Midbrain (tissue), 1 donor: ENCODE data around the gene ANKRD11.
"Not testable (repeated sequence)": the region's sequence is repeated elsewhere in the genome, so short reads cannot be mapped to it uniquely, and the experiment has no call there.

Source experiments
- DNase-seq: peaks from one replicate; lab custom pipeline; 2025; lab: John Stamatoyannopoulos, UW

Gene ANKRD11

DNA sequence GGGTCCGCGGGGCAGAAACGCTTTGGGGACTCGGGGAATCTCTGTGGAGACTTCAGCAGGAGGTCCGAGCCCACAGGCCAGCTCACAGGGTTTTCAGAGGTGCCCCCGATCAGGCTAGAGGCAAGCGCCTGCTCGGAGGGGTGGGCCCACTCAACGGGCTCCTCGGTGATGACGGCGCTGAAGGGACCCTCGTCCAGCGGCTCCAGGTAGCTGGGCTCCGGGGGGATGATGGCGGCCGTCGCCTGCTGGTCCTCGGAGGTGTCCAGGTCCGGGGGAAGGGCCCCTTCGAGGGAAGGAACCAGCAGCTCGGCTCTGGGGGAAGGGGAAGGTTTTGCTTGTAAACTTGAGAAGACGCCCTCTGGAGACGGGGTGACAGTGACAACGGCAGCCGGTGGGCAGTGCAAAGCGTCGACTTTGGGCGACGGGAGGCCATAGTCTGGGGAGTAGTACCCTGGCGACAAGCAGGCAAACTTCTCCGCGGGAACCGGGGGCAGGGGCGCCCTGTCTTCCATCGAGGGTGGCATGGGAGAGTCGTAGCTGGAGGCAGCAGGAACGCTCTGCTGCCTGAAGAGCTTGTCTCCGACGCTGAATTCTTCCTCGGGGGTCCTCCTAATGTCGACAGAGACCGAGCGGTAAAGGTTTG is 209.7 kb downstream of the ANKRD11 start:
- DNase-seq = no peak

DNA sequence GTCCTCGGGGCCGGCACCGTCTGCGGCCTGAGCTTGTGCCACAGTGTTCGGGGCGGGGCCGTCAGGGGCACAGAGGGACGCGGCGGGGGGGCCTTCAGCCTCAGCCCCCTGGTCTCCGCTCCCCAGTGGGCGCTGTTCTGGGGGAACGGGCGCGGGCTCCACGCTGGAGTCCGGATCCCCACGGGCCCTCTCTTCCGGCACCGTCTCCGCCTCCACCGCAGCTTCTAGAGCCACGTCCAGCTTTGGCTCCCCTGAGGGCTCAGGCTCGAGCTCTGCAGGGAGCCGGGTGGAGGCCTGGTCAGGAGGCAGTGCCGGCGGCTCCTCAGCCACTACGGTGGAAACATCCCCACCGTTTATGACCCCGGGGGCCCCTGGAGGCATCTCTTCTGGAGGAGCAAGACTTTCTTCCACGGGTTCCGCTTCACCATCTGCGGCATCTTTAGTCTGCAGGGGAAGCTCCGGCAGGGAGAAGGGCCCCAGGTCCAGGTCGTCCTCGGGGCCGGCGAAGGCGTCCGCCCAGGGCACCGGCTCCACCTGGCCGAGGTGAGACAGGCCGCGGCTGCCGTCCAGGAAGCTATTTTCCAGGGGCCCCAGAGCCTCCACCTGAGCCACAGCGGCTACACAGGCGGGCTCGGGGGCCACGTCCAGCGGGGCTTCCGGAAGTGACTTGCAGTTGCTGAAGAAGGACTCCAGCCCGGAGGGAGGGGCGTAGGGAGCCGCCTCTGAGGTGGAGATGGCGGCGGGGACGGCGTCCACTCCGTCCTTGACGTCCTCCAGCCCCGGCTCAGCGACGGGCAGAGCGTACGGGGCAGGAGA is 210.5 kb downstream of the ANKRD11 start:
- no peak for DNase-seq

DNA sequence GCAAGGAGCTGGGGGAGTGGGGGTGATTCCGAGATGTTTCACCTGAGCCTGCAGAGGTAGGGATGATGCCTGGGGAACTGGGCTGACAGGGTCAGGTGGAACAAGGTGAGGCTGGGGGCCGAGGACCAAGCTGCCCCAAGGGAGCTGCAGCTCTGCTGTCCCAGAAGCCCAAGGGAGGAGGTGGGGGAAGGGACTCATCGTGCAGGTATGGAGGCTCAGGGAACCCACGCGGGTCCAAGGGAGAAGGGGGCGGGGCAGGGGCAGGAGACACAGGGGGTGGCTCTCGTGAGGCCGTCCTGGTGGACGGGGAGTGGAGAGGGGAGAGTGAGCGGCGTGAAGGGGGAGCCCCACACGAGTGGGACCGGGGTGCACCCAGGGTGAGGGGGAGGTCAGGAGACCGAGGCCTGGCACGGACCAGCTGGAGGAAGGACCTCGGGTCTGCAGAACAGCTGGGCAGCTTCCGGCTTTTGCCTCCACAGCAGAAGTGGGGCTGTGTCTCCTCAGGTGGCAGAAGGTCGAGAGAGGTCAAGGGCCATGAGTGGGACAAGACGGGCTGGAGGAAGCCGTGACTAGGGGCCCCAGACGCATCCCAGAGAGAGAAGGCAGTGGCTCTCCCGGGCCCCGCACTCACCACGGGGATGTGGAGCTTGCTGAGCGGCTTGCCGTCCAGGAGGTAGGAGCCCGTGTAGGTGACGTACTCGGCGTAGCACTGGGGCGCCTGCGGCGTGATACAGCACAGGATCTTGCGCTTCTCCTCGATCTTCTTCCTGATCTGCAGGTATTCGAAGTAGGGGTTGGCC is 211.7 kb downstream of the ANKRD11 start:
- no peak for DNase-seq

DNA sequence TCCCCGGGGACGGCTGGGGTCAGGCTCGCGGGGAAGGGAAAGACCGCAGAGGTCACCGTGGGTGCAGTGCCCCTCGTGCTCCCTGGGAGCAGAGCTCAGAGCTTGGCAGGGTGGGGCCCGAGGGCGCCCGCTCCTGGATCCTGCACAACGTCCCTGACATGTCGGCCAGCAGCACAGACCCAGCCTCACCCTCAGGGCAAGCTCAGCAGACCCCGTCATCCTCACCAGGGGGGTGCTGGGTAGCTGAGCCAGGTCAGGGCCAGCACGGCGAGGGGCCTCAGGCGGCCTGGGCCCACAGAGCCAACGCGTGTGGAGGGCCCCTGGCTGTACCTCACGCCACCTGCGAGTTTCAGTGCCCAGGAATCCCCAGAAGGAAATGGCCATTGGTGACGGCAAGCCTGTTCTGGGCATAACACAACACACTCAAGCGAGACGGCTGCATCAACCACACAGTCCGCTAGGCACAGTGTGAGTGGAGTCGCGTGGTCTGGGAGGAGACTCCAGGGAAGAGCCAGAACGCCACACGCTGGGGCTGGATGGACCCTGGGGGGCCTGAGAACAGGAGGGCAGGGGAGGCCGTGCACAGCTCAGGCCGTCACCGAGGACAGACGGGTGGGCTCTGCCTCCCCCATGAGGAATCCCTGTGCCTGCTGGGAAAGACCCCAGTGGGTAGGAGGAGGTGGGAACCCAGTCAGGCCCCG is 212.6 kb downstream of the ANKRD11 start:
- no peak for DNase-seq

DNA sequence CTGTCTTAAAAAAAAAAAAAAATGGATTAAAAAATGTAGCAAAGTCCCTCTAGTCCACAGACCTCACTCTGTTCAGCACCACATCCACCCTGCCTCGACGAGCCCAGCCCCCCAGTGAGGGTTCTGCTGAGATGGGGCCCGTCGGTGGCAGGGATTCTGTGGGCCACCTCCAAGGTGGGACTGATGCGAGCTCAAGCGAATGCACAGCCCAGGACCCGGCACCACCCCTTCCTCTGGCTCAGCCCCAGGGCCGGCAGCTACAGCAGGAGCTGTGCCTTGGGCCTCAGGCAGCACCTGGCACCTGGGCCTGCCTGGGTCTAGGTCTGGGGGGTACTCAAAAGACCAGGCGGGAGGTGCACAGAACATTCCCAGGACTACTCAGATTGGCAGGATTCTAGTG is 213.3 kb downstream of the ANKRD11 start:
- no peak for DNase-seq

DNA sequence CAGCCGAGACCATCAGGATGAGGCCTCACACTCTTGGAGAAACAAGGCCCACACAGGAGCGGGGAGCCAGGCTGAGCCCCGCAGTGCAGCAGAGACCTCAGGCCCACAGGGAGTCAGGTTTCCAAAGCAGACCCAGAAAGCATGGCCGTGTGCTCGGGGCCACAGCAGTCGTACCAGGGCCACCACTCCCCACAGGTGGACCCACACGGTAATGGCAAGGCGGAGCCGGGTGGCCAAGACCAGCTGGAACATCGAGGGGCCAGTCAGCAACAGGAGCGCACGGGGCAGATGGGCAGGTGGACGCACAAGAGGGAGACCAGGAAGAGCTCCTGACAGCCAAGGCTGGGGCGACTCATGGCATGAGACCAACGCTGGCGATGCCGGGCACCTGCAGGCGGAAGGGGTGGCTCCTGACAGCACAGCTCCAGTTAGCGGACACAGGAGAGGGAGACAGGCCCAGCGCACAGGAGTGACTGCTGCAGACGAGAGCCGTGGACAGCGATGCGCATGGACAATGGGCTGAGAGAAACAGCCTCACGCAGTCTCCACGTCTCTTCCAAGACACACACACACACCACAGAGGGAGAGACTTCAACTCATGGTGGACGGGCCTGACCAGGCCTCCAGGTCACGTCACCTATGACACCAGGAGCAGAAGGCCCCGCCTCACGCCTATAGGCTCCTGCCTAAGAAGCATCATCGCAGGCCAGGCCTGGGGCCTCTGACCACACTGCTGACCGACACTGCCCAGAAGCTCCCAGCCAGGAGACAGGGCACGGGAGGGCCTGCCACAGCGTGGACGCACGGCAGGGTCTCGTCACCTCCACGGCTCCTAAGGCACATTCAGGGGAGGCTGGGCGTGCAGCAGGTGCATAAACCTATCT is 214.3 kb downstream of the ANKRD11 start:
- no peak for DNase-seq

DNA sequence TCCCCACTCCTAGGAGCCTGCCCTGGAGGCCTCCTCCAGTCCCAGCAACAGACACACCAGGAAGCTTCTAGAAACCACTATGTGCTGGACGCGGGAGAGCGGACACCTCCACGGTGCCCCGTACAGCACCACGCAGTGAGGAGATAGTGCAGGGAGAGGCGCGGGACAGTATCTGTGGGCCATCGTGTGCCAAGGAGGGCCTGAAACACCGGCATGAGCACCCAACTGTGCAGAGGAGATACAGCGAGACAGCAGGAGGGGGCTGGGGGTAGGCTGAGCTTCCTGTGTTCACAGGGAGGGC is 215.1 kb downstream of the ANKRD11 start:
- no peak for DNase-seq

DNA sequence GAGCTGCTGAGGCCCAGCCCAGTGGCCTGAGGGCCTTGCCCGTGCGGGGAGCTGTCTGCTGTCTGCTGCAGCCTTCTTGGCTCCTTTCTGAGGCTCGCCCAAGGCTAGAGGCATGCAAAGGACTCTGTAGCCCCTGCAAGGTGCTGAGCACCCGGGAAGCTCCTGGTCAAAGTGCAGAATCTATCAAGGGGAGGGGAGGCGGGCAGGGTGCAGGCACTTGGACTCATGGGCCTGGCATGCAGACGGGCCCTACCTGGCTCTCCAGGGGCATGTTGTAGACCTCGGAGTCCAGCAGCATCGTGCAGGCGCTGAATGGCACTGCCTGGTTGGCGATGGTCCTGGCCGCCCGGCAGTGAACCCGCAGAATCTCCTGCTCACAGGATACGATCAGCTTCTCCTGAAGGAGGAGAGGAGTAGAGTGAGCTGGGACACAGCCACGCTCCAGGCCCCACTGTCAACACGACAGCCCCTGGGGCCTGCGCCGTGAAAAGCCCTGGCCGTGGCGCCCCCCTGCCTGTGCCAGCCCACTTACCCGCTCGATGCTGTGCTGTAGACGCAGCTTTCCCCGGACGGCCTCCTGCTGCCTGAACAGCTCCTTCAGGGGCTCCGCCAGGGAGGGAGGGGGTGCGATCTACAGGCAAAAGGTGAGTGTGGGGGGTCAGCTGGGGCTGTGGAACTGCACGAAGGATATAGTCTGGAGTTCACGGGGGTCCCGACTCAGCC is 215.6 kb downstream of the ANKRD11 start:
- no peak for DNase-seq

DNA sequence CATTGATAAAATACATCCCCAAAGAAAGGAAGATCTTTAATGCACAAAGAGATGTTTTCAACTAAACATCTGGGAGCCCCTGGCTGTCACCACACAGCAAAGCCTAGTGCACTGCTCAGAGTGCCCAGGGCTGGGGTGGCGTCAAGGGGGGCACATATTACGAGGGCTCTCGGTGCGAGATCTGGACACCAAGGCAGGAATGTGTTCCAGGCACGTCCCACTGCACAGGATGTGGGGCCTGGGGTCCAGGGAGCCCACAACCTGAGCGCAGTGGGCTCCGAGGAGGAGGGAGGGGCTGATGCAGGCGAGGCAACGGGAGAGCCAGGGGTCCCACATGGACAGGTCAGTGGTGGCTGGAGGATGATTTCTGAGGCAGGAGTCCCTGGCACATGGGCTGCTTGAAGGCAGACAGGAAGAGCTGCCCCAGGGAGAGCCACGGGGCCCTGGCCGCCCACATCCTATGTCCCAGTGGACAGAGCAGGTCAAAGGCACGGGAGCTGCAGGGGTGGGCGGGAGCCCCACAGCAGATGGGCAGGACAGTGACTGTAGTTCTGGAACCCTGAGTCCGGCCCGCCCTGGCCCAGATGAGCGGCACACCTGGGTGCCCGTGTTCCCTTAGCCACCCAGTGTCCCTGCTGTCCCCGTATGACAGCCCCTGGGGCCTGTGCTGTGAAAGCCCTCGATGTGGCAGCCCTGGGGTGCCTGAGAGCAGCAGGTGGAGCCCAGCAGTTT is 216.5 kb downstream of the ANKRD11 start:
- no peak for DNase-seq

DNA sequence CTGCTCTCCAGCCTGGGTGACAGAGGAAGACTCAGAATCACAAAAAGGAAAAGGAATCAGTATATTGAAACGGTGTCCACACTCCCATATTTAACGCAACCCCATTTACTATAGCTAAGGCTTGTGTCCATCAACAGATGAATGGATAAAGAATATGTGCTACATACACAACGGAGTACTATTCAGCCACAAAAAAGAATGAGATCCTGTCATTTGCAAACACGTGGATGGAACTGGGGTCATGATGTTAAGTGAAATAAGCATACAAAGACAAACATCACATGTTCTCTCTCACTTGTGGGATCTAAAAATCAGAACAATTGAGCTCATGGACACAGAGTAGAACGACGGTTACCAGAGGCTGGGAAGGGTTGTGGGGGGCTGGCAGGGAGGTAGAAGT is 217.7 kb downstream of the ANKRD11 start:
- DNase-seq = no peak

DNA sequence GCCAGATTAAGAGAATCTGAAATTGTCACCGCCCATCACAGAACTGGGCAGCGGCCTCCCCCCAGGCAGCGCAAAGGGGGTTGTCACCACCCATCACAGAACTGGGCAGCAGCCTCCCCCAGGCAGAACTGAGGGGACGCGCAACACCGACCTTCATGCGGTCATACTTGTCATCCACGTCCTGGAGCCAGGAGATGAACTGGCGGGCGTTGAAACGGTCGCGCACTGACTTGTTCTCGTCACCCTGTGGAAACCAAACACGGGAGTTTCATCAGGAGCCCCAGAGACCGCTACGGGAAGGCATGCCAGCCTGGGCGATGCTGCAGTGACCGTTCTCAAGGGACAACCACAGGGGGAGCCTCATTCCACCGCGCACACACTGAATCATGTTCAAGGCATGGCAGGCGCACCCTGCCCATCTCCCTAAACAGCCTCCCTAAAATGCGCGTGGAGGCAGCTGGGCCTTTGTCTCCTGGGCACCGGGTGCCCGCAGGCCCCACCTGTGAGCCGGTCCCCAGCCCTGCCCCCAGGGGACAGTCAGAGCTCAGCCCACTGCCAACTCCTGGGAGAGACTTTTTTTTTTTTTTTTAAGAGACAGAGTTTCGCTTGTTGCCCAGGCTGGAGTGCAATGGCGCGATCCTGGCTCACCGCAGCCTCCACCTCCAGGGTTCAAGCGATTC is 219.6 kb downstream of the ANKRD11 start:
- no peak for DNase-seq

DNA sequence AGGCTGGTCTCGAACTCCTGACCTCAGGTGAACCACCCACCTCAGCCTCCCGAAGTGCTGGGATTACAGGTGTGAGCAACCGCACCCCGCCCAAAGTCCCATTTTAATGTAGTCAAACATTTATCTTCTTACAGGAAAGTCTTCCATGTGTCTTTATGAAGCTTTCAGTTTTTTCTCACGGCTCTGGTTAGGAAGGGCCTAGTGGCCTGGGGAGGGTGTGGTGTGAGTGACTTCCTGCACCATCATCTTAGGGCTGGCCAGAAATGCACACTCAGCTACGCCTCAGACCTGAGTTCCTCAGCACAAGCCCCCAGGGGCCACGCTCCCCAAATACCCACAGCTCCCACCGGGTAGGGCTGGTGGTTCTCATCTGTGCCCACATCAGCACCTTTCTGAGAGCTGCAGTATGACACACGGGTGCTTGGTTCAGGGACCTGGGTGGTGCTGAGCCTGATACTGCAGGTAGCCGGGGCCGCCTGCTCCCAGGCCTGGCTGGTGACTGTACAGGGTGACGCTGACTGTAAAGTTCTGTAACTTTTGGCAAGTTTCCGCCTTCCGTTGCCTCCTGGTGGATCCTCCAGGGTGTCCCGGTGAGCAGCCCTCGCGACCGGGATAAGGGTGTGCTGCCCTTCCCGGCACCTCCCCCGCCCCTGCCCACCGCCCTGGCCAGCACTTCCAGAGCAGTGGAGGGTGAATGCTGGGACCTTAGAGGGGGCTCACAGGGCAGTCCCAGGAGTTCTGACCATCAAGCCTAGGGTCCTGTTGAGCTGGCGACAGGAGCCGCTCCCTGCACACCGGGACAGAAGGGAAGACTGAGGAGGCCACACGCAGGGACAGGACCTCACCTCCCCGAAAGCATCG is 220.3 kb downstream of the ANKRD11 start:
- DNase-seq = no peak

DNA sequence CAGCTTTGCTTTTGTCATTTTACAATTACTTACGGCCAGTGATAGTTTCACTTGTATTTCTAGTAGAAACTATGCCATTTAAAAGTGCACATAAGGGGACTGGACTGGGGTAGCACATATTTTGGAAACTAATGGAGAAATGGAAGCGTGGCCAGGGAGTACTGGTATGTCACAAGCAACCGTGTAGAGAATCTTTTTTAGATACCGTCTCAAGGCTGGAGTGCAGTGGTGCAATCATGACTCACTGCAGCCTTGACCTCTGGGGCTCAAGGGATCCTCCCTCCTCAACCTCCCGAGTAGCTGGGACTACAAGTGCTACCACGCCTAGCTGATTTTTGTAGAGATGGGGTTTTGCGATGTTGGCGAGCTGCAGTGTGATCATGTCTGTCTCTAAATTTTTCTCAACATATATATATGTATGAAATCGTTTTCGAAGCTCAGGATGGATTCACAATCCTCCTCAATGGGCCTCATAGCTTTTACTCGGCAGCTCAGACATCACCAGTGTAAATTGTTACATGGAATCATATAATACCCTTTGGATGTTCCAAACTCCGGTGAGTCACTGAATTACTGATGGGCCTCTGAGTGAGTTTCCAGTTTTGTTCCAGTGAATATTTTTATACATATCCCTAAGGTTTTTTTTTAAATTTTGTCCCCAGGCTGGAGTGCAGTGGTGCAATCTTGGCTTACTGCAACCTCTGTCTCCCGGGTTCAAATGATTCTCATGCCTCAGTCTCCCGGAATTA is 221.2 kb downstream of the ANKRD11 start:
- DNase-seq = no peak

DNA sequence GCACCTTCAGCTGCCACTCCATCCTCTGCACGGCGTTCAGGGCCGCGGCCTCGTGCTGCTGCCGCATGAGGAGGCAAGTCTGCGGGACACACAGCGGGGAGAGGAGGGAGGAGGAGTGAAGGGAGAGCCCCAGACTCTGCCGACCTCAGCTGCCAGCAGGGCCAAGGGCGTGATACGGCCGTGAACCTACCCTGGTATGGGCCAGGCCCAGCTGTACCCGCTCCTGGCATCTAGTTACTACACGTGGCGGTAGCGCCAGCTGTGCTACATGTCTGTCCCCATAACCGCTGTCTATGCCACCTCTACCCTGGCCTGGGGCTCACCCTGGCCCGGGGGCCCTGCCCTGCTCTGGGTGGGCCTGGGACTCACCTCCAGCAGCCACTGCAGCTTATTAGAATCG is 221.8 kb downstream of the ANKRD11 start:
- no peak for DNase-seq

DNA sequence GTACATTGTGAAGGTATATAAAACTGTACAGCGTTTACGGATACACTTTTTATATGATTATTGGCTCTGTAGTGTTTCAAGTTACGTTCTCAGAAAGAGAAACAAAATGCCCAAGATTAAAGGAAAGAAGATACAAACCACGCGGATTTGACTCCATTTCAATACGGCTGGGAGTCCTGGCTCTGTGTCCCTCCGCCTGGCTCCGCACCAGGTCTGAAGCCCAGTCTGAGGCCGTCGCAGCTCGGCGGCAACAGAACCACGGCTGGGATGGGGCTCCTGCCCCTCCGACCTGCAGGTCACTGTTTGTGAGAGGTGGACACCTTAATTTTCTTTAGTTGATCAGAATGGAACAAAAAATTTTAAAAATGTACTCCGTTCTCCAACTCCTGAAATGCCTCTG is 222.6 kb downstream of the ANKRD11 start:
- not testable (repeated sequence) for DNase-seq

DNA sequence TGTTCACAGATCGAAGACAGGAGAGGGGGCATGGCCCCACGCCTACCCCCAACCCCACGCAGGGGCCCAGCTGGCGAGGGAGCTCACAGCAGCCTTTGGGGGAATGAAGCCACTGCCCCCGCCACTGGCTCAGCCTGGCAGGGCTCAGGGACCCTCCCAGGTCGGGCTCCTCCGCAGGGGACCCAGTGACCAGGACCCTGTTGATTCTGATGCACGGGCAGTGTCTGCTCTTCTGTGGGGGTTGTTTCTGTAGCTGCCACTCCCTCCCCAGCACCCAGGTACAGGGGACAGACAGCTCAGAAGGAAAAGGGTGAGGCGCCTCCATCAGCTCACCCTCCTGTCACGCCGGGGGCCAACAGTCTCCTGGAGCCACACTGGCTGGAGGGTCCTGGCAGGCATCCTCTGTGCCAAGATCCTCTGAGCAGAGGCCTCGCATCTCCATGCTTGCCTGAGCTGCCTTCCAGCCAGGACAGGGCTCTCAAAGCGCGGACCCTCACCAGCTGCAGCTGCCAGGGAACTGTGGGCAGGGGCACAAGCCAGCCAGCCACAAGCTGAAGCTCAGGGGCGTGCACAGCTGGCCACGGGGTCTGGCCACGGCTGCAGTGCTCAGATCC is 223.7 kb downstream of the ANKRD11 start:
- DNase-seq = no peak

DNA sequence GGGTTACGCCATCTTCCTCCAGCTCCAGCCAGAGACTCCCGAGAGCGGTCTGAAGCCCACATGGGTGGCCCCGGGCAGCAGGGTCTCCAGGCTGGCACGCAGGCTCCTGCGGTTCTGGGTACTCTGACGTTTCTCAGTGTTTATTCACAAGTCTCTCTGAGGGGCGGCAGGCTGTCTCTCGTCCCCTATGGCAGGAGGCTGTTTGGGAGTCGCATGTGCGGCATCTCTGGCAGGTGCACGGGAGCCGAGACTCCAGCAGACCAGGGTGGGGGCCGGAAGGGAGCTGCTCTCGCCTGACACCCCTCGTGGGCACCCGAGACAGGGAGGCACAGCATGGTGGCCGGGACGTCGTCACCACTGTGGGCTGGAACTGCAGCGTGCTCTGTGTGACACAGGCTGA is 224.7 kb downstream of the ANKRD11 start:
- DNase-seq = no peak
